Prostate gland (tissue), 2 donors: ENCODE measurements around the gene RALGPS2. TPM values are rescaled to one million over a fixed set of nuclear protein-coding genes. Genes with fewer than 3 reads are reported as not detected.

Experiments used
- DNase-seq: peaks from one replicate; pipeline ENCODE4 v3.0.0-alpha.2; 2019; ENCODE audit warnings: low spot score
- H3K27ac ChIP-seq, 2 donors: fragments of 200-600 bp; sonication (generic); 2 replicates each; pipeline ENCODE4 v1.5.1; 2017 to 2019
- H3K27me3 ChIP-seq: fragments of 200-600 bp; sonication (generic); replicated peaks from 2 replicates; pipeline ENCODE4 v1.5.1; 2019; ENCODE audit not compliant: insufficient read depth
- H3K36me3 ChIP-seq, 2 donors: fragments of 200-600 bp; sonication (generic); 1 replicate in 1 of 2; 2 replicates in 1 of 2; pipeline versions ENCODE4 v1.5.1 to v1.8.1; 2017 to 2019
- H3K4me1 ChIP-seq: fragments of 200-600 bp; sonication (generic); replicated peaks from 2 replicates; pipeline ENCODE4 v1.5.1; 2019
- H3K4me3 ChIP-seq, 2 donors: fragments of 200-600 bp; sonication (generic); 2 replicates each; pipeline ENCODE4 v1.5.1; 2017 to 2019
- H3K9me3 ChIP-seq: fragments of 200-600 bp; sonication (generic); 2 replicates; pipeline ENCODE4 v1.5.1; 2017
- CTCF ChIP-seq, 4 experiments: fragments of 200-600 bp in 2 of 4; fragments of 450-650 bp in 2 of 4; sonication (generic) in 2 of 4; IDR thresholded peaks; 1 replicate in 3 of 4; 2 replicates in 1 of 4; pipeline ENCODE4 v1.5.1; 2016 to 2019; ENCODE audit warnings: antibody characterized with exemption in 4 of 4, mild to moderate bottlenecking in 2 of 4, moderate library complexity in 2 of 4
- POLR2A ChIP-seq: fragments of 450-650 bp; IDR thresholded peaks from one replicate; pipeline ENCODE4 v1.6.1; 2016; ENCODE audit warnings: antibody characterized with exemption, mild to moderate bottlenecking
- POLR2AphosphoS5 ChIP-seq: sonication (generic); formaldehyde crosslinking; IDR thresholded peaks from one replicate; pipeline ENCODE4 v1.6.1; 2017; ENCODE audit warnings: antibody characterized with exemption
- WGBS: methylation state at CpG from one replicate; pipeline ENCODE4 v1.1.5; 2018; 5-methylcytosine and 5-hydroxymethylcytosine counted together
- intact Hi-C: fragments of 100-400 bp; cut with DNase I; formaldehyde crosslinking; loops from one replicate; pipeline ENCODE4 v1.14.2; 2022
- total RNA-seq, 2 donors: library from RNA; depleted of rRNA; stranded (reverse); fragments of >200 nt; gene quantifications; one replicate each; pipeline ENCODE4 v1.1.0, GENCODE V29; 2016

Gene RALGPS2
- total RNA-seq, 2 donors from 2014 or later = 25.6 to 26.2 TPM

GRCh38 chr1:178690496-178690895 lies 34.5 kb upstream of the RALGPS2 start:
- intact Hi-C loops = no loop called here
- DNase-seq = no peak
- no peaks in the 10 kb centered on the region for H3K9me3 ChIP-seq
- TF ChIP-seq CTCF (IDR thresholded peaks at IDR 0.05) = no peak
- no peak for TF ChIP-seq POLR2AphosphoS5
- TF ChIP-seq POLR2A = no peak
- H3K4me3 ChIP-seq = no peak overlapping the region
- H3K36me3 ChIP-seq = no peaks in the 10 kb centered on the region
- 42% methylated on average over 5 of the region's 5 CpGs for WGBS
- no peaks in the 10 kb centered on the region for H3K4me1 ChIP-seq
- no peak overlapping the region for H3K27ac ChIP-seq
- H3K27me3 ChIP-seq = no peaks in the 10 kb centered on the region

- no peaks in the 10 kb centered on the region for H3K27me3 ChIP-seq
- H3K4me3 ChIP-seq = no peak overlapping the region
- H3K36me3 ChIP-seq = no peaks in the 10 kb centered on the region
- TF ChIP-seq CTCF (IDR thresholded peaks at IDR 0.05) = no peak
- TF ChIP-seq POLR2AphosphoS5 = no peak
- no peak for TF ChIP-seq POLR2A
- no peak overlapping the region for H3K27ac ChIP-seq
- intact Hi-C loops = no loop called here
- DNase-seq = no peak
- no peaks in the 10 kb centered on the region for H3K4me1 ChIP-seq
- 87% methylated on average over 5 of the region's 5 CpGs for WGBS
- H3K9me3 ChIP-seq = no peaks in the 10 kb centered on the region
These were observed 32.3 kb upstream of the RALGPS2 start for GRCh38 chr1:178692564-178693327.

- H3K36me3 ChIP-seq = no peaks in the 10 kb centered on the region
- no peaks in the 10 kb centered on the region for H3K27me3 ChIP-seq
- no peak for DNase-seq
- no peaks in the 10 kb centered on the region for H3K4me1 ChIP-seq
- 40% methylated on average over 2 of the region's 2 CpGs for WGBS
- TF ChIP-seq CTCF (IDR thresholded peaks at IDR 0.05) (no peak), POLR2AphosphoS5 (no peak), POLR2A (no peak)
- H3K27ac ChIP-seq = no peak overlapping the region
- H3K9me3 ChIP-seq = no peaks in the 10 kb centered on the region
- intact Hi-C loops = no loop called here
- no peak overlapping the region for H3K4me3 ChIP-seq
These were observed 31.7 kb upstream of the RALGPS2 start for GRCh38 chr1:178693366-178693765.

GRCh38 chr1:178694923-178695525 lies 30.0 kb upstream of the RALGPS2 start:
- intact Hi-C loops = no loop called here
- Histone ChIP-seq H3K4me3 (no peak overlapping the region), H3K27ac (no peak overlapping the region), H3K36me3 (no peaks in the 10 kb centered on the region), H3K9me3 (no peaks in the 10 kb centered on the region), H3K4me1 (no peaks in the 10 kb centered on the region), H3K27me3 (no peaks in the 10 kb centered on the region)
- 83% methylated on average over 2 of the region's 2 CpGs for WGBS
- no peak for DNase-seq
- no peak for TF ChIP-seq POLR2AphosphoS5
- TF ChIP-seq POLR2A = no peak
- TF ChIP-seq CTCF (IDR thresholded peaks at IDR 0.05) = no peak

GRCh38 chr1:178702146-178702545 lies 22.9 kb upstream of the RALGPS2 start:
- Histone ChIP-seq H3K4me3 (no peak overlapping the region), H3K9me3 (no peaks in the 10 kb centered on the region), H3K36me3 (no peaks in the 10 kb centered on the region), H3K27ac (no peak overlapping the region), H3K4me1 (no peaks in the 10 kb centered on the region), H3K27me3 (no peaks in the 10 kb centered on the region)
- intact Hi-C loops = no loop called here
- TF ChIP-seq CTCF (IDR thresholded peaks at IDR 0.05) = no peak
- no peak for TF ChIP-seq POLR2A
- no peak for TF ChIP-seq POLR2AphosphoS5
- no peak for DNase-seq
- WGBS = 44% methylated on average over 2 of the region's 2 CpGs
